PC-3 (cell line): Measurements from ENCODE around the gene ARHGAP26.

ENCODE experiments used
- EZH2 ChIP-seq: fragments of 300-600 bp; sonication (generic); IDR thresholded peaks from one replicate; pipeline ENCODE4 v1.6.1; 2017; ENCODE audit warnings: antibody characterized with exemption, mild to moderate bottlenecking, low read length; ENCODE audit not compliant: unreplicated experiment
- EZH2phosphoT487 ChIP-seq: fragments of 300-600 bp; sonication (generic); IDR thresholded peaks from 2 replicates; pipeline ENCODE4 v1.6.1; 2018; ENCODE audit warnings: mild to moderate bottlenecking, antibody characterized with exemption, low read length, borderline replicate concordance
- TF ChIP-seq, protein P1 (sequence below): fragments of 300-600 bp; sonication (generic); conservative IDR thresholded peaks from 2 replicates; pipeline ENCODE4 v1.5.1; 2017; ENCODE audit warnings: antibody characterized with exemption, low read depth, mild to moderate bottlenecking, low read length

DNA sequence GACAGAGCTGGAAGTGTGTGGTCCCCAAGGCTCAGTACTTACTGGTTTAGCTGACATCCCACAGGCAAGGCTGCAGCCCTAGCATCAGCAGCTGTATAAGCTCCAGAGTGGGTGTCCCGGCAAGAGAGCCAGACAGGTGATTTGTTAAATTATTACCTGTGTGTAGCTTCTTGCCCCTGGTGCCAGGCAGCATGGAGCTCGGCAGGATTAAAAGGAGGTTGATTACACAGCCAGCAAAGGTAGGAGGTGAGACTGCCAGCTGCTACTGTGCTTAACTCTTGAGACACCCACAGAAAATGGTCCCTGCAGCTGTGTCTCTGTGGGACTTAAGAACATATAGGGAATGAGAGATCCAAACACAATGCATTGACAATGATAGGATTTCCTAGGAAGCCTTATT is 54.2 kb downstream of the ARHGAP26 start:
- TF ChIP-seq, protein P1, sequence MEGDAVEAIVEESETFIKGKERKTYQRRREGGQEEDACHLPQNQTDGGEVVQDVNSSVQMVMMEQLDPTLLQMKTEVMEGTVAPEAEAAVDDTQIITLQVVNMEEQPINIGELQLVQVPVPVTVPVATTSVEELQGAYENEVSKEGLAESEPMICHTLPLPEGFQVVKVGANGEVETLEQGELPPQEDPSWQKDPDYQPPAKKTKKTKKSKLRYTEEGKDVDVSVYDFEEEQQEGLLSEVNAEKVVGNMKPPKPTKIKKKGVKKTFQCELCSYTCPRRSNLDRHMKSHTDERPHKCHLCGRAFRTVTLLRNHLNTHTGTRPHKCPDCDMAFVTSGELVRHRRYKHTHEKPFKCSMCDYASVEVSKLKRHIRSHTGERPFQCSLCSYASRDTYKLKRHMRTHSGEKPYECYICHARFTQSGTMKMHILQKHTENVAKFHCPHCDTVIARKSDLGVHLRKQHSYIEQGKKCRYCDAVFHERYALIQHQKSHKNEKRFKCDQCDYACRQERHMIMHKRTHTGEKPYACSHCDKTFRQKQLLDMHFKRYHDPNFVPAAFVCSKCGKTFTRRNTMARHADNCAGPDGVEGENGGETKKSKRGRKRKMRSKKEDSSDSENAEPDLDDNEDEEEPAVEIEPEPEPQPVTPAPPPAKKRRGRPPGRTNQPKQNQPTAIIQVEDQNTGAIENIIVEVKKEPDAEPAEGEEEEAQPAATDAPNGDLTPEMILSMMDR = no peak
- TF ChIP-seq EZH2phosphoT487 = no peak
- TF ChIP-seq EZH2 = no peak
